ENCODE measurements around the gene STOML1.
"Not testable (repeated sequence)": the region's sequence is repeated elsewhere in the genome, so short reads cannot be mapped to it uniquely, and the experiment has no call there.

Gene STOML1

GRCh38 chr15:73986055-73986775 is 5.9 kb downstream of the STOML1 start:
- no peak for DNase-seq

GRCh38 chr15:73985101-73985873 is 6.8 kb downstream of the STOML1 start:
- no peak for DNase-seq

GRCh38 chr15:73984208-73984979 is 7.7 kb downstream of the STOML1 start:
- no peak for DNase-seq

GRCh38 chr15:73983773-73984172 is 8.3 kb downstream of the STOML1 start:
- no peak for DNase-seq

GRCh38 chr15:73983211-73983727 is 8.8 kb downstream of the STOML1 start:
- no peak for DNase-seq

- DNase-seq, result peak; percentile 48 to 57
These were observed 9.7 kb downstream of the STOML1 start for GRCh38 chr15:73982222-73982962.

GRCh38 chr15:73981761-73982221 is 10.3 kb downstream of the STOML1 start:
- DNase-seq, result peak; percentile 26 to 61

GRCh38 chr15:73979636-73980035 is 12.5 kb downstream of the STOML1 start:
- DNase-seq, result no peak

- no peak for DNase-seq
These were observed 13.2 kb downstream of the STOML1 start for GRCh38 chr15:73978896-73979295.

- peak; percentile 34 to 59 for DNase-seq
These were observed 16.5 kb downstream of the STOML1 start for GRCh38 chr15:73975440-73976125.

- not testable (repeated sequence) for DNase-seq
These were observed 18.4 kb downstream of the STOML1 start for GRCh38 chr15:73973683-73974200.

- DNase-seq, result peak; percentile 78 to 86
These were observed 19.0 kb downstream of the STOML1 start for GRCh38 chr15:73972984-73973682.

- DNase-seq, result no peak
These were observed 22.8 kb downstream of the STOML1 start for GRCh38 chr15:73969151-73969759.

- no peak for DNase-seq
These were observed 23.6 kb downstream of the STOML1 start for GRCh38 chr15:73968461-73968860.

GRCh38 chr15:73965758-73966113 is 26.4 kb downstream of the STOML1 start:
- DNase-seq, result peak in 1 of 2 donors; percentile 48

GRCh38 chr15:73965094-73965757 is 26.9 kb downstream of the STOML1 start:
- DNase-seq, result no peak

- DNase-seq, result peak; percentile 80 to 88
These were observed 27.4 kb downstream of the STOML1 start for GRCh38 chr15:73964736-73965093.

GRCh38 chr15:73962433-73962832 is 29.7 kb downstream of the STOML1 start:
- no peak for DNase-seq

GRCh38 chr15:73960472-73961070 is 31.5 kb downstream of the STOML1 start:
- DNase-seq, result not testable (repeated sequence)
